Keratinocyte (primary cell): ENCODE data around the gene RNF112.

Source experiments
- CTCF ChIP-seq, 3 experiments: IDR thresholded peaks in 1 of 3; conservative IDR thresholded peaks in 1 of 3; optimal IDR thresholded peaks in 1 of 3; 2 replicates in 2 of 3; 3 replicates in 1 of 3; pipeline versions ENCODE3 to v1.5.1; 2011; ENCODE audit warnings: low read length in 3 of 3, mild to moderate bottlenecking in 3 of 3, moderate library complexity in 2 of 3, control low read depth in 1 of 3, inconsistent platforms in 1 of 3; ENCODE audit not compliant: insufficient read depth in 2 of 3; ENCODE audit errors: extremely low read depth in 1 of 3
- EZH2 ChIP-seq: IDR thresholded peaks from one replicate; pipeline ENCODE4 v1.6.1; 2012; ENCODE audit warnings: inconsistent platforms, mild to moderate bottlenecking, low read length, moderate library complexity

DNA sequence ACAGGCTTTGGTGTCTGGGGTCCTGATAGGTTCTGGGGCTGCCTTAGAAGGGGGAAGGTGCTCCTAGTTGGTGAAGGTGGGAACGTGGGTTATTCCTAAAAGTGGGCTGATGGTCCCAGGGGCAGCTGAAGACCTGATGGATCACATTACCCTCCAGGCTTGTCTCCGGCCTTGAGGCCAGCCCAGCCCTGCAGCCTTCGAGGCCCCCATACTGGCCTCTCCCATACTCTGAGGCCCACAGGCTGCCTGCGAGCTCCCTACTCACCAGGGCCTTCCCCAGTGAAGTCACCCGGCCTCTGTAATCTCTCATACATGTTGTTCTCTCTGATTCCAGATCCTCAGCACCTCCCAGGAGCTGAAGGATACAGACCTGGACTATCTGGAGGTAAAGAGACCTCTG, 2.7 kb downstream of the RNF112 start:
- TF ChIP-seq CTCF (optimal IDR thresholded peaks at IDR 0.05 in 1 of 3, IDR thresholded peaks at IDR 0.05 in 1 of 3, conservative IDR thresholded peaks at IDR 0.05 in 1 of 3; ENCODE audit: extremely low read depth in 1 of 3, insufficient read depth in 2 of 3, low read length in 3 of 3) (no peak), EZH2 (no peak)
